LNCaP clone FGC (cell line): ENCODE results near the gene SYT9.

Experiments
- DNase-seq: peaks from one replicate; pipeline ENCODE4 v3.0.0-alpha.2; 2011; ENCODE audit warnings: low read depth
- H3K4me3 ChIP-seq: 2 replicates; pipeline ENCODE4 v1.5.1; 2011; ENCODE audit warnings: mild to moderate bottlenecking, low read depth, low read length, control low read depth
- CTCF ChIP-seq: IDR thresholded peaks from 2 replicates; pipeline ENCODE4 v1.5.1; 2012; ENCODE audit warnings: mild to moderate bottlenecking; ENCODE audit not compliant: control insufficient read depth, insufficient read depth; ENCODE audit errors: extremely low read depth

SYT9 gene

GRCh38 chr11:7469351-7469865 is 217.7 kb downstream of the SYT9 start:
- no peak overlapping the region for H3K4me3 ChIP-seq
- TF ChIP-seq CTCF, result no peak
- no peak for DNase-seq

DNA sequence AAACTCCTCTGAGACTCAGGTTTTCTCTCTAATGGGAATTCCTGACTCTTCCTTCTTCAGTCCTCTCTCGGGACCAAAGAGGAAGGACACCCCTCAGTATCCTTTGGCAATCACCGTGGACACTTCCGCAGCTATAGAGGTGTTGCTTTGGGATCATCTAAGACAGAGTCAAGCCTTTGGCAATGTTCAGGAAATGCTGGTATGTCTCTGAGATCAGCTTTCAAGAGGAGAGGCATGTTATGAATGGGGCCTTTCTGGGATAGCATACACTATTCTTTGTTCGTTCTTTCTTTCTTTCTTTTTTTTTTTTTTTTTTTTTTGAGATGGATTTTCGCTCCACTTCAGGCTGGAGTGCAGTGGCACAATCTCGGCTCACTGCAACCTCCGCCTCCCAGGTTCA is 219.4 kb downstream of the SYT9 start:
- no peak overlapping the region for H3K4me3 ChIP-seq
- no peak for DNase-seq
- no peak for TF ChIP-seq CTCF

DNA sequence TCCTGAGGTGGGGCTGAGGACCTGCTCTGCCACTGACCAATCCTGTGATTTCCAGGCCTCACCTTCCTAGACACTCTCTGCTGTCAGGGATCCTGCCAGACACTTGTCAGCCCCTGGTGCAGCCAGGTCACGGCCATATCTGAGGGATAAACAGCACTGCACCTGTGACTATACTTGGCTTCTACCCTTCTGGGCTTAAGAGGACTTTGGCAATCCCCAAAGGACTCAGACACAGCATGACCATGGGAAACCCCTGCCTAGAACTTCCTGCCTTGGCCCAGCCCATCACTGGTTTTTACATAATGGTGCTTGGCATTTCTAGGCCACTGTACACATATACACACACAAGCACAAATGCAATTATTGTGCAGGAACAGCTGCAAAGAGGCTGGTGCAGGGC is 222.0 kb downstream of the SYT9 start:
- DNase-seq, result no peak
- TF ChIP-seq CTCF, result no peak
- no peak overlapping the region for H3K4me3 ChIP-seq

- TF ChIP-seq CTCF, result no peak
- H3K4me3 ChIP-seq, result no peak overlapping the region
- DNase-seq, result peak; percentile 19
Measured at GRCh38 chr11:7480113-7480512, 228.4 kb downstream of the SYT9 start.

GRCh38 chr11:7484131-7484530 is 232.4 kb downstream of the SYT9 start:
- H3K4me3 ChIP-seq, result no peak overlapping the region
- DNase-seq, result no peak
- no peak for TF ChIP-seq CTCF

GRCh38 chr11:7484645-7485044 is 232.9 kb downstream of the SYT9 start:
- no peak for TF ChIP-seq CTCF
- no peak overlapping the region for H3K4me3 ChIP-seq
- DNase-seq, result no peak

DNA sequence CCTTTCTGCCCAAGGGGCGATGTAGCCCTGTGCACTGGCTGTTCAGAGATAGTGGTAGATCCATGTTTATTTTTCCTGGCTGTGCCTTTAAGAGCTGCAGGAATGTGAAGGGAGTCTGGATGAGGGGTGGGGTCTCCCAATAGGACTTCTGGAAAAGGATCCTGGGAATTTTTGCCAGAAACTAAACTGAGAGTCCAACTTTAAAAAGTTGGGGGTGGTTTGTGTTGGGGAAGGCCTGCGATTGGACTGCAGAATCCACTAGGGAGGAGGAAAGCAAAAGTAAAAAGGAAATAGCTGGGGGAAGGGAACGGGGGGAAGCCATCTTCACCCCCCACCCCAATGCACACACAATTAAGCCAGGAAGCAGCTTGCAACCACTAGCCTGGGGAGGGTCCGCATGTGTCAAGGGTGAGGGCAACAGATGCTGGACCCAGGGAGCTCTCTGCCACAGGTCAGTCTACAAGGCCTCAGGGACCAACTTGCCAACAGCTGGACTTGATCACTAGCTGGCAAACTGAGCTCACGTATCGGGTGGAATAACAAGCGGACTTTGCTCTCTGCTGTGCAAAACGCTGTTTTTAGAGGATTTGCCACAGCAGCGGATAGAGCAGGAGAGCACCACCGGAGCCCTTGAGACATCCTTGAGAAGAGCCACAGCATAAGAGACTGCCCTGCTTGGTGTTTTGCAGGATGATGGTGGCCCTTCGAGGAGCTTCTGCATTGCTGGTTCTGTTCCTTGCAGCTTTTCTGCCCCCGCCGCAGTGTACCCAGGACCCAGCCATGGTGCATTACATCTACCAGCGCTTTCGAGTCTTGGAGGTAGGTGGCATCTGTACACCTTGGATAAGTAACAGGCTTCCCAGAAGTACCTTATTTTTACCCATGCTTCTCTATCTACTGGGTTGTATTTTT is 233.7 kb downstream of the SYT9 start, which contains the start of gene OLFML1:
TSS of gene OLFML1 (plus strand) at position 321 of the 912 bp plus-strand sequence. CDS start at position 691, 370 bp downstream.
- no peak for TF ChIP-seq CTCF
- no peak within 1 kb of the TSS for H3K4me3 ChIP-seq
- DNase-seq, result no peak
